ENCODE results near the gene SMIM20. TPM values are rescaled to one million over a fixed set of nuclear protein-coding genes. Genes with fewer than 3 reads are reported as not detected.

Gene SMIM20
- total RNA-seq, 1 donor from 2014 or later: 25.2 TPM

DNA sequence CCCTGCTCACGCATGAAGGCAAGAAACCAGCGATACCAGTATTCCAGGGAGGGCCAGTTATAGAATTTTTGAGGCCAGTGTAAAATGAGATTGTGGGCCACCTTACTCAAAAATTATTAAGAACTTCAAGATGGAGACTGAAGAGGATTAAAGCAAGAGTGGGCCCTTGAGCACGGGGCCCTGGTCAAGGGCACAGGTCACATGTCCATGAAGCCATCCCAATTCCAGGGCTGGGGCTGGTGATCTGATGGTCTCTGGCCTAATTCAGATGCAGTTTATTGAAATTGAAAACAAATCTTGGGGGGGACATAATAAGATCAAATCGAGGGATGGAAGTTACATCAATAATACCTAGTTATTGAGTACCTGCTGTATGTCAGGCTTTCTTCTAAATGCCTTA is 58.3 kb downstream of the SMIM20 start:
- TF ChIP-seq, protein P1, sequence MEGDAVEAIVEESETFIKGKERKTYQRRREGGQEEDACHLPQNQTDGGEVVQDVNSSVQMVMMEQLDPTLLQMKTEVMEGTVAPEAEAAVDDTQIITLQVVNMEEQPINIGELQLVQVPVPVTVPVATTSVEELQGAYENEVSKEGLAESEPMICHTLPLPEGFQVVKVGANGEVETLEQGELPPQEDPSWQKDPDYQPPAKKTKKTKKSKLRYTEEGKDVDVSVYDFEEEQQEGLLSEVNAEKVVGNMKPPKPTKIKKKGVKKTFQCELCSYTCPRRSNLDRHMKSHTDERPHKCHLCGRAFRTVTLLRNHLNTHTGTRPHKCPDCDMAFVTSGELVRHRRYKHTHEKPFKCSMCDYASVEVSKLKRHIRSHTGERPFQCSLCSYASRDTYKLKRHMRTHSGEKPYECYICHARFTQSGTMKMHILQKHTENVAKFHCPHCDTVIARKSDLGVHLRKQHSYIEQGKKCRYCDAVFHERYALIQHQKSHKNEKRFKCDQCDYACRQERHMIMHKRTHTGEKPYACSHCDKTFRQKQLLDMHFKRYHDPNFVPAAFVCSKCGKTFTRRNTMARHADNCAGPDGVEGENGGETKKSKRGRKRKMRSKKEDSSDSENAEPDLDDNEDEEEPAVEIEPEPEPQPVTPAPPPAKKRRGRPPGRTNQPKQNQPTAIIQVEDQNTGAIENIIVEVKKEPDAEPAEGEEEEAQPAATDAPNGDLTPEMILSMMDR (IDR thresholded peaks at IDR 0.05): no peak
- intact Hi-C loops (cut with DNase I): no loop called here
- H3K27me3 ChIP-seq: no peaks in the 10 kb centered on the region
- H3K4me1 ChIP-seq: peaks cover 18% of the 10 kb centered on the region
- ATAC-seq (no peak), DNase-seq (no peak)
- no peak overlapping the region for H3K27ac ChIP-seq
- H3K4me3 ChIP-seq: no peak overlapping the region
- H3K36me3 ChIP-seq: no peaks in the 10 kb centered on the region
- H3K9me3 ChIP-seq: no peaks in the 10 kb centered on the region

DNA sequence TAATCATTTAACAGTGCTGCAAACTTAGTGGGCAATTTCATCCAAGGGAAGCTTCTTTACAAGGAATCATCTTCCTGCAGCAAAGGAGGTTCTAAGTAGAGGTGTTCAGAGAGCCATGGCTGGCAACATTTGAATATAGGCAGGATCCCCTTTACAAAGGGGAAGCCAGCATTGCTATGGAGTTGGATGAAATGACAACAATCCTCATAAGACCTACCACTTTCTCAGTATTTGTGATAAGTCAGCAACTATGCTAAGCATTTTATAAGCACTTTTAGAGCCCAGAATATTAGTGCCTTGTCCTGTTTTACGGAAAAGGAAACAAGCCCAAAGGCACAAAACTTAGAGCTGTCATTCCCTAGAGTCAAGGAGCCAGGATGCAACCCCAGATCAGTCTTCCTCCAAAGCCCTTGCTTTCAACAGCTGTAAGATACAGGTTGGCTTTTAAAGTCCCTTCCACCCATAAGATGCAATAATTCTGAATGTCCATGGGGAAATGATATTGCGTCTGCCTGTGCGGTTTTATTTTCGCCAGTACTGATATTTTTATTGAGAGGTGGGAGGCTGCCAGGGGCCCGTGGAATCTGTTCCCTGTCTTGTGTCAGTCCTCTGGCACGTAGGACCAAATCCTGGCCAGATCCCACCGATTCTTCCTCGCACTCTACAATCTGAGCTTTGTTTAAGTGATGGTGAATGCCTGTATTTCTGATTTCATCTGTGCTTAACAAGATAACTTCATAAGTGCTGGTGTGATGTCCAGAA is 59.1 kb downstream of the SMIM20 start:
- intact Hi-C loops (cut with DNase I): no loop called here
- TF ChIP-seq, protein P1 (IDR thresholded peaks at IDR 0.05): no peak
- DNase-seq: no peak
- peaks cover 18% of the 10 kb centered on the region for H3K4me1 ChIP-seq
- no peaks in the 10 kb centered on the region for H3K9me3 ChIP-seq
- H3K27ac ChIP-seq: no peak overlapping the region
- no peak for ATAC-seq
- no peak overlapping the region for H3K4me3 ChIP-seq
- no peaks in the 10 kb centered on the region for H3K27me3 ChIP-seq
- H3K36me3 ChIP-seq: no peaks in the 10 kb centered on the region

DNA sequence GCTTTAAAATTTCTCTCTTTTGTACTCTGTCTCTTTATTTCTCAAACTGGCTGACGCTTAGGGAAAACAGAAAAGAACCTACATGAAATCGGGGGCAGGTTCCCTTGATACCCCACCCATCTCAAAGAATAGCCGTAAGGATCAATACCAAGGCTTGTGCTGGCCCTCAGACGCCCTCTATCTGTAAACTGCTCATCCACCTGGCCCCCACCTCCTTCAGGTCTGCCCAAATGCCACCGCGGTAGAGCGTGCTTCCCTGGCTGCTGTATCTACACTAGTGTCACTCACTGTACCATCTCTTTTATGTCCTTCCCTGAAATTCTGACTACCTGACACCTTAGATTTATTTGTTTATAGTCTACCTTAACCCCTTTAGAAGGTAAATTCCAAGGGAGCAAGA is 62.8 kb downstream of the SMIM20 start:
- H3K4me1 ChIP-seq: no peaks in the 10 kb centered on the region
- H3K4me3 ChIP-seq: no peak overlapping the region
- no peaks in the 10 kb centered on the region for H3K9me3 ChIP-seq
- no peaks in the 10 kb centered on the region for H3K27me3 ChIP-seq
- no peak for ATAC-seq
- H3K27ac ChIP-seq: no peak overlapping the region
- TF ChIP-seq, protein P1 (IDR thresholded peaks at IDR 0.05): no peak
- intact Hi-C loops (cut with DNase I): no loop called here
- no peaks in the 10 kb centered on the region for H3K36me3 ChIP-seq
- no peak for DNase-seq

DNA sequence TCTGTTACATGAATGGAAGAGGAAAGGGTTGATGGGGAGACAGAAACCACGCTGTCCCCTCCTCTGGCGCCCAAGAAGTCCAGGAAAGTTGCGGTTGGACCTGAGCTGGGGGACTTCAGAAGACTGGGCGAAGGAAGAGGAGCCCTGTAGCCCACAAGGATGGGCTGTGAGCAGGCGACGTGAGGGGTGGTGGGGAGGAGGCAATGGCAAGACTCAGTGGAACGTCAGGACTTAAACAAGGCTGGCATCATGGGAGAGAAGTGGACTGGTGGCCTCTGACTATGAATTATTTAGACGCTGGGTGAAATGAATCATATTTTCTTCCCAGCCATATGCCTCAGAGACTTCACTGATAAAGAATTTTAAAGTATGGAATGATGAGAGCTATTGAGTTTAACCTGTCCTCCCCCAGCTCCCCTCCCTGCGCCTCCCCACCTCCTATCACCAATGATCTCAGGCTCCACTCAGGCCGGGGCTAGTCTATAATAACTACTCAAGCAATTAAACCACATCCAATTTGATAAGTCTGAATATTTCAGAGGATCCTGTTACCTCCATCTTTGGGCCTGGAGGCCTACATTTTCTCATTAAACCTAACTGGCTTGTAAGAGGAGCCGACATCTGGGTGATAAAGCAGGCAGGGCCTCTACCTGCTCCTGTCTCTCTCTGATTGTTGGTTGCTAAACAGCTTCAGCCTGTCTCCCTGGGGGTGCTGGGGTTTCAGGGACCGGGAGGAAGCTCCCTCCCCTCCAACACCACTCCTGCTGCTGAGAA is 63.6 kb downstream of the SMIM20 start:
- TF ChIP-seq, protein P1 (IDR thresholded peaks at IDR 0.05): no peak
- no peak for DNase-seq
- intact Hi-C loops (cut with DNase I): no loop called here
- H3K27ac ChIP-seq: no peak overlapping the region
- no peaks in the 10 kb centered on the region for H3K9me3 ChIP-seq
- ATAC-seq: no peak
- no peaks in the 10 kb centered on the region for H3K36me3 ChIP-seq
- no peak overlapping the region for H3K4me3 ChIP-seq
- no peaks in the 10 kb centered on the region for H3K27me3 ChIP-seq
- no peaks in the 10 kb centered on the region for H3K4me1 ChIP-seq

DNA sequence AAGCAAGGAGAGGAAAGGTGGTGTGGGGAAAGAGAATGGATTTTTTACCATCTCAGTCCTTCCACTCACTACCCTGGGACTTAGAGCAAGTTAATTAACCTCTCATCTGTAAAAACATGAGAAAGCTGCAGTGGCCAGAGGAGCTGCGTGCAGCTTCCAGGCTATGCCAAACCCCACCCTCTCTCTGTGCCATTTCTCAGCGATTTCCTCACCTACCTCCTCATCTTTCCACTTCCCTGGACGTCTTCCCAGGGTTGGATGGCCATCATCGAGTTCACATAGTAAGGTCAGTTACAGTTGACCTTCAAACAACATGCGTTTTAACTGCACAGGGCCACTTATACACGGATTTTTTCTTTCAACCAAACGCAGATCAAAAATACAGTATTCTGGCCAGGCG is 64.3 kb downstream of the SMIM20 start:
- Histone ChIP-seq H3K4me1 (no peaks in the 10 kb centered on the region), H3K4me3 (no peak overlapping the region), H3K27ac (no peak overlapping the region), H3K9me3 (no peaks in the 10 kb centered on the region), H3K36me3 (no peaks in the 10 kb centered on the region), H3K27me3 (no peaks in the 10 kb centered on the region)
- DNase-seq (no peak), ATAC-seq (no peak)
- TF ChIP-seq, protein P1 (IDR thresholded peaks at IDR 0.05): no peak
- intact Hi-C loops (cut with DNase I): no loop called here

Other genes starting within 250 kb of the SMIM20 start
- 69.2 TPM for gene SEL1L3, start 51.2 kb upstream of the SMIM20 start, total RNA-seq

Measured in upper lobe of right lung (tissue), 1 donor.